Endodermal cell (in vitro differentiated cells): ENCODE data around the gene VEGFA. TPM values are rescaled to one million over a fixed set of nuclear protein-coding genes. Genes with fewer than 3 reads are reported as not detected.

Experiments
- DNase-seq: peaks from one replicate; pipeline ENCODE4 v3.0.0-alpha.2; 2017
- H3K27ac ChIP-seq: 2 replicates; pipeline ENCODE4 v1.5.1; 2013; ENCODE audit warnings: mild to moderate bottlenecking, low read depth, low read length, moderate library complexity
- H3K27me3 ChIP-seq: 2 replicates; pipeline ENCODE4 v1.6.1; 2013; ENCODE audit warnings: mild to moderate bottlenecking, low read length, moderate library complexity; ENCODE audit not compliant: insufficient read depth, control insufficient read depth, poor library complexity, severe bottlenecking
- H3K36me3 ChIP-seq: 2 replicates; pipeline ENCODE4 v1.7.0; 2013; ENCODE audit warnings: mild to moderate bottlenecking, low read length, moderate library complexity; ENCODE audit not compliant: control insufficient read depth, insufficient read depth
- H3K4me1 ChIP-seq: one replicate; pipeline ENCODE4 v1.7.0; 2013; ENCODE audit warnings: low read length; ENCODE audit not compliant: control insufficient read depth, insufficient read depth
- H3K4me3 ChIP-seq: 2 replicates; pipeline ENCODE4 v1.5.1; 2013; ENCODE audit warnings: mild to moderate bottlenecking, low read length, moderate library complexity
- H3K9ac ChIP-seq: 2 replicates; pipeline ENCODE4 v1.6.1; 2013; ENCODE audit warnings: mild to moderate bottlenecking, low read length, moderate library complexity; ENCODE audit not compliant: poor library complexity, severe bottlenecking; ENCODE audit errors: extremely low read depth
- H3K9me3 ChIP-seq: 2 replicates; pipeline ENCODE4 v1.6.1; 2013; ENCODE audit warnings: mild to moderate bottlenecking, low read length, moderate library complexity; ENCODE audit not compliant: control insufficient read depth
- H3K27ac Mint-ChIP-seq: 2 replicates; pipeline ENCODE4 v1.8.0; 2020; ENCODE audit warnings: mixed read lengths
- H3K27me3 Mint-ChIP-seq: 2 replicates; pipeline ENCODE4 v1.8.0; 2021; ENCODE audit warnings: mild to moderate bottlenecking, mixed read lengths; ENCODE audit not compliant: insufficient read depth
- H3K36me3 Mint-ChIP-seq: 2 replicates; pipeline ENCODE4 v1.8.0; 2020; ENCODE audit warnings: low read depth, mixed read lengths
- H3K4me1 Mint-ChIP-seq: 2 replicates; pipeline ENCODE4 v1.8.0; 2020; ENCODE audit warnings: mixed read lengths
- H3K4me3 Mint-ChIP-seq: 2 replicates; pipeline ENCODE4 v1.8.0; 2020; ENCODE audit warnings: mild to moderate bottlenecking, moderate library complexity, mixed read lengths
- H3K9me3 Mint-ChIP-seq: 2 replicates; pipeline ENCODE4 v1.8.0; 2020; ENCODE audit warnings: mild to moderate bottlenecking, mixed read lengths
- CTCF ChIP-seq: fragments of 200-600 bp; sonication (generic); conservative IDR thresholded peaks from 2 replicates; pipeline ENCODE4 v1.5.0; 2021; ENCODE audit warnings: antibody characterized with exemption, mild to moderate bottlenecking
- WGBS, 2 experiments: methylation state at CpG; one replicate each; pipeline versions ENCODE4 v1.1.5 to v1.1.7; 2013; ENCODE audit warnings: missing lambda C conversion rate in 2 of 2, mixed read lengths in 1 of 2; ENCODE audit not compliant: insufficient coverage in 1 of 2, insufficient read length in 1 of 2; 5-methylcytosine and 5-hydroxymethylcytosine counted together
- total RNA-seq, 2 donors: library from RNA; stranded (reverse); fragmentation: NEBNext Ultra II Directional in 1 of 2; extraction: Animal tissue kit (Norgen Biotek cat#: 25700) in 1 of 2; gene quantifications; 2 replicates in 1 of 2; 3 replicates in 1 of 2; pipeline ENCODE4 v1.2.1, GENCODE V29; 2021

VEGFA gene
- total RNA-seq, 2 donors from 2014 or later, result 163 to 254 TPM

GRCh38 chr6:43750622-43751021 lies 19.4 kb upstream of the VEGFA start:
- Histone ChIP-seq H3K4me1 (no peaks in the 10 kb centered on the region), H3K27ac (no peak overlapping the region), H3K27me3 (no peaks in the 10 kb centered on the region), H3K9me3 (no peaks in the 10 kb centered on the region), H3K4me3 (no peak overlapping the region), H3K9ac (no peak overlapping the region), H3K36me3 (no peaks in the 10 kb centered on the region)
- H3K9me3 Mint-ChIP-seq, result peaks cover 3% of the 10 kb centered on the region
- H3K27me3 Mint-ChIP-seq, result no peaks in the 10 kb centered on the region
- WGBS, 2 experiments, result 75 to 94% methylated on average over 2 to 3 of the region's 3 CpGs
- H3K27ac Mint-ChIP-seq, result no peak overlapping the region
- H3K4me3 Mint-ChIP-seq, result no peak overlapping the region
- H3K36me3 Mint-ChIP-seq, result no peaks in the 10 kb centered on the region
- no peak for TF ChIP-seq CTCF
- H3K4me1 Mint-ChIP-seq, result peaks cover 6% of the 10 kb centered on the region
- DNase-seq, result no peak

DNA sequence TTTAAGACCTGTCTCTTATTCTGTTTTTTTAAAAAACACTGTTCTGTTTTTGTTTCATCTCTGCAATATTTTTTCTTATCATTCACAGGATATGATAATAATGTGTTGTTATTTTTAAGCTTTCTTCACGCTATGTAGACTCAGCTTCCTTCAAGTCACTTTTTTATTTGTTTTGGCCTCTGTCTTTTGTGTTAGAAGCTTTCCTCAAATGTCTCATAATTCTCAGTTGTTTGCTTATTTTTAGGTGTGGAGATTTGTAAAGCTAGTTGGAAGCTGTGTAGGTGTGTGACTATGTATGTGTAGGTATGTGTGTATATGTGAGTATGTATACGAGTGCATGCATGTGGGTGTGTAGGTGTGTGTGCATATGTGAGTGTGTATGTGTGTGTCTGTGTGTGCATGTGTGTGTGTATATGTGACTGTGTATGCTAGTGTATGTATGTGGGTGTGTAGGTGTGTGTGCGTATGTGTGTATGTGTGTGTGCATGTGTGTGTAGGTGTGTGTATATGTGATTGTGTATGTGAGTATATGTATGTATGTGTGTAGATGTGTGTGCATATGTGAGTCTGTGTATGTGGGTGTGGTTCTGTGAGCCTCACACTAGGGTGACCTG lies 16.3 kb upstream of the VEGFA start:
- no peak overlapping the region for H3K4me3 Mint-ChIP-seq
- no peak overlapping the region for H3K9ac ChIP-seq
- H3K27ac ChIP-seq, result no peak overlapping the region
- no peak for TF ChIP-seq CTCF
- H3K4me1 ChIP-seq, result no peaks in the 10 kb centered on the region
- 94 to 100% methylated on average over 2 to 3 of the region's 3 CpGs for WGBS, 2 experiments
- H3K4me1 Mint-ChIP-seq, result peaks cover 11% of the 10 kb centered on the region
- H3K9me3 Mint-ChIP-seq, result peaks cover 3% of the 10 kb centered on the region
- H3K36me3 Mint-ChIP-seq, result no peaks in the 10 kb centered on the region
- DNase-seq, result no peak
- no peaks in the 10 kb centered on the region for H3K9me3 ChIP-seq
- H3K27me3 ChIP-seq, result no peaks in the 10 kb centered on the region
- no peaks in the 10 kb centered on the region for H3K27me3 Mint-ChIP-seq
- H3K36me3 ChIP-seq, result no peaks in the 10 kb centered on the region
- no peak overlapping the region for H3K27ac Mint-ChIP-seq
- no peak overlapping the region for H3K4me3 ChIP-seq

DNA sequence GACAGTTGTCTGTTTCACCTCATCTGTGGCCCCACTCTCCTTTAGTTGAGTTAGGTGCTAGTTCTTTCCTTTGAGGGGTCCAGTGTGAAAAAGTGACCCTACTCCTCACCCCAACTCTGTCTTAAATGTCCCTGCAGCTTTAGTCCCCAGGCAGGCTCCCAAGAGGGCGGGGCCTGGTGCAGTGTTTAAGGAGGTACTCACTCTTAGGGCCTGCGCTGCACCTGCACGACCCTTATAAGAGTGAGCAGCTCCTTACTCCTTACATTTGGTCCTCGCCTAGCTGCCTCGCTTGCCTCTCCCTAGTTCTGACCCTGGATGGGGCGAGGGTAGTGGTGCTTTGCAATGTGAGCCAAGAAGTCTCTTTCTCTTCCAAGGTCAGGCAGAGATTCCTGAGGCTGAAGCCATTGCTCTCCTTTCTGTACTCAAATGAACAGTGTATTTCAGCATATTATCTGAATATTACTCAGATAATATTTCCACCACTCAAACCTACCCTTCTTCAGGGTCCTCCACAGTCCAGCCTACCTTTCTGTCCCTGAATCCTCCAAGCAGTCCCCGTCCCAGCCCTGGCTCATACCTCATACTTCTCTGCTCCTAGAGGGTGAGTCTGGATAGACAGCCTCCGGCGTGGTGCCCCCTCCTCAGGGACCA lies 11.9 kb upstream of the VEGFA start:
- Histone ChIP-seq H3K9me3 (no peaks in the 10 kb centered on the region), H3K36me3 (no peaks in the 10 kb centered on the region), H3K9ac (no peak overlapping the region), H3K27me3 (no peaks in the 10 kb centered on the region), H3K27ac (no peak overlapping the region), H3K4me3 (no peak overlapping the region), H3K4me1 (peaks cover 20% of the 10 kb centered on the region)
- peak overlapping the region; percentile 67 for H3K27ac Mint-ChIP-seq
- peaks cover 50% of the 10 kb centered on the region for H3K4me1 Mint-ChIP-seq
- TF ChIP-seq CTCF, result no peak
- WGBS, 2 experiments, result 76 to 78% methylated on average over 7 to 9 of the region's 9 CpGs
- DNase-seq, result no peak
- H3K9me3 Mint-ChIP-seq, result no peaks in the 10 kb centered on the region
- no peaks in the 10 kb centered on the region for H3K36me3 Mint-ChIP-seq
- no peaks in the 10 kb centered on the region for H3K27me3 Mint-ChIP-seq
- no peak overlapping the region for H3K4me3 Mint-ChIP-seq
